Epidermal melanocyte (primary cell): ENCODE data around the gene RGL3.
"Not testable (repeated sequence)": the region's sequence is repeated elsewhere in the genome, so short reads cannot be mapped to it uniquely, and the experiment has no call there.

Source experiments
- DNase-seq: peaks from one replicate; pipeline ENCODE4 v3.0.0; 2011; ENCODE audit warnings: low spot score; ENCODE audit not compliant: insufficient read length

The RGL3 gene

DNA sequence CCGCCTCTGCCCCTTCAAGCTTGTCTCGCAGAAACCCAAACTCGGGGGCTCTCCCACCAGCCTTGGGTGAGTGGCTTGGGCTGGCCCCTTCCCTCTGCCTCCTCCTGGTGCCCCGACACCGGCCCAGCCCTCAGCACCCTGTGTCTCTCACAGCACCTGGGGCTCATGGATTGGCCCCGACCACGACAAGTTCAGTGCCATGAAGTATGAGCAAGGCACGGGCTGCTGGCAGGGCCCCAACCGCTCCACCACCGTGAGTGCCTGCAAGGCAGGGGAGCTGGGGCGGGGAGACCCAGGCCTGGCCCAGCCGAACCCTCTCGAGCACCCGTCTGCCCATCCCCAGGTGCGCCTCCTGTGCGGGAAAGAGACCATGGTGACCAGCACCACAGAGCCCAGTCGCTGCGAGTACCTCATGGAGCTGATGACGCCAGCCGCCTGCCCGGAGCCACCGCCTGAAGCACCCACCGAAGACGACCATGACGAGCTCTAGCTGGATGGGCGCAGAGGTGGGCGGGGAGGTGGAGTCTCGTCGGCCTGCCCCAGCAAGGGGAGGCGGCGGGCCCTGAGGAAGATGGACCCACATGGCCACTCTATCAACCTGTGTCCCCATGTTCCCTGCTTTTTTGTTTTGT is 29.9 kb upstream of the RGL3 start:
- DNase-seq, result no peak

- DNase-seq, result no peak
These were observed 29.3 kb upstream of the RGL3 start for GRCh38 chr19:11448410-11448809.

GRCh38 chr19:11447347-11448262 is 28.5 kb upstream of the RGL3 start:
- DNase-seq, result no peak

DNA sequence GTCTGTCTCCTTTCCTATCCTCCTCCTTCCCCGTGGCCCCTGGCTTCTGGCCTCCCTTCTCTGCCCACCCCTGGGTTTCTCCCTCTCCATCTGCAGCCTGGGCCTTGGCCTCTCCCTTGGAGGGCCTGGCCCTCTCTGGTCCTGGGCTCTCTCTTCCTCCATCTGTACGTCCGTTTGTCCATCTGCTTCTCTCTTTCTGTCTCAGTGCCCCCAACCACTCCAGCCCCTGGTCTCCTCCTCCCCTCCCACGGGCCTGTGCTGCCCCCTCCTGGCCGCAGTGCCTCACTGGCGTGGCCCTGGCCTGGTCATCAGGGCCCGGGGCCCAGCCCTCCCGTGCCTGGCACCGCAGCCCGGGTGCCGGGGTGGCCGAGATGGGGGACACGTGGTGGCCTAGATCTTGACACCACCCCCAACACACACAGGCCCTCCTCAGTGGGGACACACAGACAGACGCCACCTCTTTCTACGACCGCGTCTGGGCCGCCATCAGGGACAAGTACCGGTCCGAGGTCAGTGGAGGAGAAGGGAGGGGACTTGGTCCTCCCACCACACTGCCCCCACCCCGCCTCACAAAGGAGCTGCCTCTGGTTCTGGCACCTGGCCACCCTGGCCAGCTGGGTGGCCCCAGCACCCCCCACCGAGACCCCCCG is 27.7 kb upstream of the RGL3 start:
- DNase-seq, result no peak

DNA sequence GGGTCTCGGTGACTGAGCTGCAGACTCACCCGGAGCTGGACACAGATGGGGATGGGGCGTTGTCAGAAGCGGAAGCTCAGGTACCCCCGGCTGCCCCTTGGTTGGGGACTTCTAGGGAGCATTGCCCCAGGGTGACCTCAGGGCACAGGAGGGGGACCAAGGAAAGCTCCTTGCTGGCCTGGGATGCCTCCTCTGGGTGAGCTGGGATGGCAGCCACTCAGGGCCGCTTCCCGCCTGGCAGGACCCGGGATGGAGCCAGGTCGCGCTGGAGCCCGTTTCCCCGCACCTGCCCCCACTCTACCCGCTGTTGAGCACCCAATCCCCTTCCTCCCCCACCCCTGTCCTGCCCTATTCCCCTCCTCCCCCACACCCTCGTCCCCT is 27.1 kb upstream of the RGL3 start:
- no peak for DNase-seq

DNA sequence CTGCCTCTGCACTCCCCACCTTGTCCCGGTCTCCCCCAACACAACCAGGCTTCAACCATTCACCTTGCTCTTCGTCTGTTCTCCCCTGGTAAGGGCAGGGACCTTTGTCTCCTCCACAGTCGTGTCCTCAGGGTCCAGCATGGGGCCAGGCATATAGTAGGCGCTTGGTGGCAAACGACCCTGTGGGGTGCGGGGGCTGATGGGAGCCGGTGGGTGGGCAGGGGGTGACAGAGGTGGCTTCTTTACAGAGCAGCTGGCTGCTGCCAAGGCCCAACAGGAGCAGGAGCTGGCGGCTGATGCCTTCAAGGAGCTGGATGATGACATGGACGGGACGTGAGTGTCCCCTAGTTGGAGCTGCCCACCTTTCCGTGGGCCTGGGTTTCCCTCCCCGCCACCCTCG is 26.0 kb upstream of the RGL3 start:
- DNase-seq, result no peak

DNA sequence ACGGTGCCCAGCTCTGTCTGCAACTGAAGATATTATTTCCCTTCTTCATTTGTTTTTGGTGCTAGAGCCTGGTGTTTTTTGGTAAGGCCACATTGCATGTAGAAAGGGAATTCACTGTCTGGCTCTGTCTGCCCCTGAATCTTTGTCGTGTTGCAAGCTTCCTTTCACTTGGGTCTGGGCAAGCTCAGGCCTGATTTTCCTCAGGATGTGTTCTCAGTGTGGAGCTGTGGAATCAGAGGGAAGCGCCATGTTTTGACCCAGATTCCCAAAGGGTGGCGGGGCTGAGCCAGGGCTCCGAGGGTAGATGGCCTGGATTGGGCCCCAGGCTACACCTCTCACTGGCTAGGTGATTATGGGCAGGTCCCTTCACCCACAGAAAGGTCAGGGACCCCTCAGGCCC is 24.9 kb upstream of the RGL3 start:
- DNase-seq, result no peak

- no peak for DNase-seq
These were observed 18.8 kb upstream of the RGL3 start for GRCh38 chr19:11437955-11438354.

DNA sequence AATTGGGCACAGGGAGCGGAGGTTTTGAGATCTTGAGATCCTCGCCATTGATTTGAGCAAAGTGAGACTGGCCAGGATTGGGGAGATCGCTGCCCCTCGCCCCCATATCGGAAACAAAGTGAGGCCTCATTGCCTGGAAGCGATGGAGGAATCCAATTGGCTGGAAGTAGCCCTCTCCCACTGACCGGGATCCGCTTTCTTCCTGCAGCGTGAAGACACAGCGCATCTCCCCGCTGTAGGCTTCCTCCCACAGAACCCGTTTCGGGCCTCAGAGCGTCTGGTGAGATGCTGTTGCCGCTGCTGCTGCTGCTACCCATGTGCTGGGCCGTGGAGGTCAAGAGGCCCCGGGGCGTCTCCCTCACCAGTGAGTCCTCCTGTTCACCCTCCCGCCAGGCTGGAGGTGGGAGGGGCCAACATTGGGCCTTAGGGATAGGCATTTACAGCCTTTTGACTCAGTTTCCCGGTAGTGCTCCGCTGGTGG is 16.8 kb upstream of the RGL3 start:
- no peak for DNase-seq

GRCh38 chr19:11435057-11435832 is 16.1 kb upstream of the RGL3 start, which contains the start of the genes ODAD3 and PRKCSH:
Gene ODAD3 (minus strand): TSS chr19:11435121. CDS start chr19:11435016, 105 bp downstream.
Gene PRKCSH (plus strand): TSS chr19:11435635. CDS start chr19:11436118, 483 bp downstream.
- DNase-seq, result peak; percentile 92

DNA sequence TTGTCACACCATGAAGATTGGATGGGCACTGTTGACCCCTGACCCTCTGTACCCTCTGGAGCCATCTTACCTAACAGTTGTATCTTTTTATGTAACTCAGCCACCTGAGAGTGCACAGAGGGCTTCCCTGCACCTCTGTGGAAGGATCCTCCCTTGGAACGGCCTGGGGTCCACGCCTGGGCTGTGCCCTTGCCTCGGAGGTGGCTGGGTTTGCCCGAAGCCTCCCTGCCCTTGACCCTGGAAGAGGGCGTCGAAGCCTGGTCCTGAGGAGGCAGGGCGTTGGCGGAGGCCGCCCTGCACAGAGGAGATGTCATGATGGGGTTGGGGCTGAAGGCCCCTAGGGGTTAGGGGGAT is 15.6 kb upstream of the RGL3 start:
- no peak for DNase-seq

GRCh38 chr19:11433526-11433925 is 14.4 kb upstream of the RGL3 start:
- DNase-seq, result not testable (repeated sequence)

DNA sequence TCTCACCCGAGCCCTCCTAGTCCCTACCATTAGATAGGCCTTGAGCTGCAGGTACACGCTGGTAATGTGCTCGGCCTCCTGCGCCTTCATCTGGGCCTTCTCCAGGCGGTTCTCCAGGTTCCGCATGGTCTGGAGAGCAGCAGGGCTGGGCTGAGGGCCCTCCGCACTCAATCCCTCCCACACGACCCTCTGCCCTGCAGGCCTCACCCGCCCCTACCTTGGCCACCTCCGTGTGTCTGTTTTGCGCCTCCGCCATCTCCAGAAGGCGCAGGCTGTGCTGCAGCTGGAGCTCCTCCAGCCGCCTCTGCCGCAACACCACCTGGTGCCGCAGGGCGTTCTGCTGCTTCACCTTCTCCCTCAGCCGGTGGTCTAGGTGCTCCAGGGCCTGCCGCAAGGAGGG is 7.5 kb upstream of the RGL3 start:
- no peak for DNase-seq

DNA sequence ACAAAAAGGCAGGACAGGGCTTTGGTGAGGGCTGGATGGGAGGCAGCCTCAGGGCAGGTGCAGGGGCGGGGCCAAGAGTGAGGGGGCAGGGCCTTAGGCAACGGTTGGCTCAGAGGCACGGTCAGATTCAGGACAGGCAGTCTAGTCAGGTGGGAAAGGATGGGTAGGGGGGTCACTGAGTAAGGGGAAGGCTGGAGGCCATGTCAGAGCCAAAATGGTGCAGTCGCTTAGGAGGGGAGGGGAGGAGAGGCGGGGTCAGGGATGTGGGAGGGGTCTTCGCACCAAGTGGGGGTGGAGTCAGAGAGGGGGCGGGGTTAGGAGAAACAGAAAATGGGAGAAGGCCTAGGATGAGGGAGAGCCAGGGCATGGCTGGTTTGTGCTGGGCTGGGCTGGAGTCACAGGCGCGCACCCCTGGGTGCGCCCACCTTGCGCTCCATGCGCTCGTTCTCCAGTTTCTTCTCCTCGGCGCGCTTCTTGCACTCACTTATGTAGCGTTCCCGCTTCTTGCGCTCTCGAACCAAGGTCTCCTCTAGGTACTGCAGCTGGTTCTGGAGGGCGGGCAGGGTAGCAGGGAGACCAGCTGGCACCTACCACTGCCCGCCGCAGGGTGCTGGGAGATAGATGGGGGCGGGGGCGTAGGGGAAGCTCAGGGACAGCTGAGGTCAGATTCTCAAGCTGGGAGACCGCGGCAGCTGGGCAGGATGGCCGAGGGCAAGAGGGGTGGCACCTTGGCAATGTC is 6.8 kb upstream of the RGL3 start:
- no peak for DNase-seq

- DNase-seq, result no peak
These were observed 4.7 kb upstream of the RGL3 start for GRCh38 chr19:11423791-11424181.

DNA sequence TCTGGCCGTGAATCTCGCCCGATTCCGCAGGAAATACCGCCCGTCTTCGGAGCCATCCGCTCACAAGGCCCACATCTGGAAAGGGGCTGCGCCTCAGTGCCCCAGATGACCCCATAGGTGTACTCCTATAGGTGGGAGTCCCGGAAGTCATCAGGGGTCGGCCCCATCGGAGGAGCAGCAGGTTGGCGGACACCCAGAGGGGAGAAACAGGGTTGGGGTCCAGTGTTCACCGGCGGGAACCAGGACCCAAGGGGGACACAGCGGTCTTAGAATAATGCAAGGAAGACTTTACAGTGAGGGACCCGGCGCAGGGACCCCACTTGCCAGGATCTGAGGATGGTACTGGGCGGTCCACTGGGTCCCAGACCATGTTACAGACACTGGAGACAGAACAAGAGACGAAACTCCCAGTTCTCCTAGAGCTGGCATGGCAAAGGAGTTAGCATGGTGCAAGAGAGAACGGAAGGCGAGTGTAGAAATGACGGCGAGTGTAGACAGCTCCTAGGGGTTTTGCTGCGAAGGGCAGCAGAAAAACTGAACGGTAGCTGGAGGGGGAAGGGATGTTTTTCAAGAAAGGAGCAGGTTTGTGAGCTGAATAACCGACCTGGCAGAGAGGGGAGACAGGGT is 4.2 kb upstream of the RGL3 start:
- no peak for DNase-seq

GRCh38 chr19:11422163-11423065 is 3.3 kb upstream of the RGL3 start:
- DNase-seq, result peak; percentile 63

DNA sequence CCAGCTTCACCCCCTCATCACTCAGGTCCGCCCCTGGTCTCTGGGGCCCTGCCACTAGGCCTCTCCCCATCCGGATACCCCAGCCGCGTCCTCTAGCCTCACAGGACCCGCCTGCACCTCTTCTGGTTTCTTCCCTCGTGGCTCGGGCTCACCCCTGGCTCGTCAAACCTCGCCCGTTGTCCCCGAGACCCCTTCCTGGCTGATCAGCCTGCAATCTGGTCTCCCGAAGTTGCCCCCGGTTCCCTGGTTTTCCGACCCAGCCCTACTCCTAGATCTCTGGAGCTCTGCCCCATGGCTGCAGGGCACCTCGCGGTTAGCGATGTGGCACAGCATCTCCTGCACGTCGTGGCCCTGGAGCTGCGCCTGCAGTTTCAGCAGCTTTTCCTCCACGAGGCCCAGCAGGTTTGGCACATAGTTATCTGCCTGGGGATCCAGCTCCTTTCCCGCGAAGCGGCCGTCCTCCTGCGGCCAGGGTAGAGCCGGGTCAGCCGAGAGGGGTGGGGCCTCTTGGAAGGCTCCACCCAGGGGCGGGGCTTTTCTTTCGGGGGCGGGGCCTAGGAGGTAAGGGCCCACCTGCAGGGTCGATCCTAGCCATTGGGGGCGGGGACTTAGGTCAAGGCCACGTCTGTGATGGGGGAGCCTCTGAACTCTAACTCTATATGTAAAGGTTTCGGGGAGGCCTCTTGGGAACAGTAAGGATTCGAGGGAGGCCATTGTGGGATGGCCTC is 2.4 kb upstream of the RGL3 start:
- DNase-seq, result no peak
